Esophagus (tissue), 2 donors: Measurements from ENCODE around the gene KMT5B. TPM values are rescaled to one million over a fixed set of nuclear protein-coding genes. Genes with fewer than 3 reads are reported as not detected.

Experiments used
- H3K27ac ChIP-seq, 2 donors: one replicate each; pipeline ENCODE4 v1.5.1; 2013; ENCODE audit warnings: low read depth in 2 of 2, mild to moderate bottlenecking in 2 of 2, inconsistent platforms in 1 of 2, low read length in 1 of 2, moderate library complexity in 1 of 2
- H3K27me3 ChIP-seq, 2 donors: one replicate each; pipeline ENCODE4 v1.6.1; 2013; ENCODE audit warnings: low read length in 2 of 2, control low read depth in 1 of 2, mild to moderate bottlenecking in 1 of 2; ENCODE audit not compliant: insufficient read depth in 2 of 2, control insufficient read depth in 1 of 2
- H3K36me3 ChIP-seq, 2 donors: one replicate each; pipeline ENCODE4 v1.6.1; 2013; ENCODE audit warnings: low read length in 1 of 2; ENCODE audit not compliant: control insufficient read depth in 2 of 2, insufficient read depth in 2 of 2
- H3K4me1 ChIP-seq, 2 donors: one replicate each; pipeline ENCODE4 v1.6.1; 2013; ENCODE audit warnings: low read length in 1 of 2; ENCODE audit not compliant: control insufficient read depth in 2 of 2, insufficient read depth in 2 of 2
- H3K4me3 ChIP-seq, 2 donors: one replicate each; pipeline ENCODE4 v1.5.1; 2013; ENCODE audit warnings: low read length in 2 of 2, mild to moderate bottlenecking in 2 of 2, low read depth in 1 of 2, moderate library complexity in 1 of 2
- H3K9me3 ChIP-seq, 2 donors: one replicate each; pipeline ENCODE4 v1.6.1; 2013; ENCODE audit warnings: mild to moderate bottlenecking in 2 of 2, low read depth in 1 of 2, low read length in 1 of 2, moderate library complexity in 1 of 2; ENCODE audit not compliant: control insufficient read depth in 2 of 2, insufficient read depth in 1 of 2
- WGBS, 2 donors: extraction: QIAGEN DNeasy Blood & Tissue Kit; methylation state at CpG; one replicate each; pipeline ENCODE4 v1.1.7; 2013; 5-methylcytosine and 5-hydroxymethylcytosine counted together
- polyA plus RNA-seq, 2 donors: library from polyadenylated mRNA; stranded (reverse); fragments of 200-250 nt; gene quantifications; one replicate each; pipeline ENCODE4 v1.2.3, GENCODE V29; 2013
- donor health status: healthy with polysubstance abuse.
- donor health status: Bipolar disorder and iron deficiency.

Gene KMT5B
- polyA plus RNA-seq, 2 donors = 12.7 to 16.8 TPM

DNA sequence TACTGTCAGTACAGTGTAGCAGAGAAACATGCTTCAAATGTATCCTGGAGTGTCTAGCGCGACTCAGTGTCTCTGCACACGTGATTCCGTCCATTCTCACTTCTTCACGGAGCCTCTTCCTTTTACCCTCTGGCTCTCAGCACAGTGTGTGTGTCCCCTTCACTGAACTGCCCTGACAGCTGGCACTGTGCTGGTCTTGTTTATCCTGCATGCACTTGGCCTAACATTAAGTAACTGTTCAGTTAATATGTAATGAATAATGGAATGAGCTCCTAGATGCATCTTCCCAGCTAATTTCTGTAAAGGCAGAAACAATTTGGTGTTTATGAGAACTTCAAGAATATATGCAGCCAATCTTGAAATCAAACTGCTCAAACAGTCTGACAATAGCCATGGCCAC is 44.4 kb downstream of the KMT5B start:
- no peak overlapping the region for H3K4me3 ChIP-seq
- no peaks in the 10 kb centered on the region for H3K27me3 ChIP-seq
- H3K9me3 ChIP-seq = no peaks in the 10 kb centered on the region
- WGBS, 2 donors = 96 to 97% methylated on average over 5 of the region's 5 CpGs
- peaks cover 0 to 2% of the 10 kb centered on the region in 2 donors for H3K4me1 ChIP-seq
- H3K27ac ChIP-seq = no peak overlapping the region
- H3K36me3 ChIP-seq = peaks cover 22 to 23% of the 10 kb centered on the region in 2 donors

GRCh38 chr11:68167474-68167873 is 45.6 kb downstream of the KMT5B start:
- no peak overlapping the region for H3K4me3 ChIP-seq
- no peaks in the 10 kb centered on the region for H3K27me3 ChIP-seq
- no peaks in the 10 kb centered on the region for H3K9me3 ChIP-seq
- H3K27ac ChIP-seq = no peak overlapping the region
- H3K4me1 ChIP-seq = peaks cover 0 to 2% of the 10 kb centered on the region in 2 donors
- WGBS, 2 donors = 92 to 93% methylated on average over 6 of the region's 6 CpGs
- peaks cover 24 to 27% of the 10 kb centered on the region in 2 donors for H3K36me3 ChIP-seq

GRCh38 chr11:68166969-68167368 is 46.1 kb downstream of the KMT5B start:
- H3K36me3 ChIP-seq = peaks cover 24 to 27% of the 10 kb centered on the region in 2 donors
- WGBS, 2 donors = 69 to 73% methylated on average over 4 of the region's 4 CpGs

GRCh38 chr11:68165601-68166000 is 47.5 kb downstream of the KMT5B start:
- Histone ChIP-seq H3K4me3 (no peak overlapping the region), H3K27me3 (no peaks in the 10 kb centered on the region), H3K4me1 (peaks cover 0 to 2% of the 10 kb centered on the region in 2 donors), H3K36me3 (peaks cover 22 to 25% of the 10 kb centered on the region in 2 donors), H3K27ac (no peak overlapping the region), H3K9me3 (no peaks in the 10 kb centered on the region)
- WGBS, 2 donors = 65 to 85% methylated on average over 4 of the region's 4 CpGs

More at GRCh38 chr11:68166969-68167368, 46.1 kb downstream of the KMT5B start:
- Histone ChIP-seq H3K27me3 (no peaks in the 10 kb centered on the region), H3K27ac (no peak overlapping the region), H3K4me3 (no peak overlapping the region), H3K9me3 (no peaks in the 10 kb centered on the region), H3K4me1 (peaks cover 0 to 2% of the 10 kb centered on the region in 2 donors)

DNA sequence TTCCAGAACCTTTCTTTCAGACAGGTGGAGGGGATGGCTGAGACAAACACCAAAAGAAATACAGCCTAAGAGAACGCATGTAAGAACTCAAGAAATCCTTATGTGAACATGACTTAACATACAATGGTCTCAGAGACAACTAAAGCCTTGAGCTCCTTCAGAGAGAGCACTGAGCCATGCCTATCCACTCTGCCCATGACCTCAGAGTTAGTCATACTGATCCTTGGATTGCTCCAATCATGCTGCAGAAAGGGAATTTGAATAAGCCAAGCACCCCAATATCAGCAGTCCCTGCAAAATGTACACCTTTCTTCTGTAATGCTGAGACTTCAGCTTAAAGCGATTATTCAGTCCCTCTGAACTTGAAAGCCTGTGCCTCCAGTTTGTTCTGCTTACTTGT is 48.7 kb downstream of the KMT5B start:
- 85 to 87% methylated on average over 2 of the region's 2 CpGs for WGBS, 2 donors
- peaks cover 16 to 20% of the 10 kb centered on the region in 2 donors for H3K36me3 ChIP-seq

GRCh38 chr11:68163691-68164090 is 49.4 kb downstream of the KMT5B start:
- Histone ChIP-seq H3K4me3 (no peak overlapping the region), H3K27me3 (no peaks in the 10 kb centered on the region), H3K36me3 (peaks cover 16 to 19% of the 10 kb centered on the region in 2 donors), H3K9me3 (no peaks in the 10 kb centered on the region), H3K27ac (no peak overlapping the region), H3K4me1 (peaks cover 0 to 2% of the 10 kb centered on the region in 2 donors)
- WGBS, 2 donors = 80 to 83% methylated on average over 11 of the region's 11 CpGs

More for the DNA sequence above, 48.7 kb downstream of the KMT5B start:
- Histone ChIP-seq H3K27me3 (no peaks in the 10 kb centered on the region), H3K27ac (no peak overlapping the region), H3K4me1 (peaks cover 0 to 2% of the 10 kb centered on the region in 2 donors), H3K9me3 (no peaks in the 10 kb centered on the region), H3K4me3 (no peak overlapping the region)

GRCh38 chr11:68160100-68160695 is 52.9 kb downstream of the KMT5B start:
- 87 to 88% methylated on average over 7 of the region's 7 CpGs for WGBS, 2 donors
- Histone ChIP-seq H3K4me1 (peaks cover 0 to 2% of the 10 kb centered on the region in 2 donors), H3K36me3 (peaks cover 12 to 17% of the 10 kb centered on the region in 2 donors), H3K9me3 (no peaks in the 10 kb centered on the region), H3K4me3 (no peak overlapping the region), H3K27me3 (no peaks in the 10 kb centered on the region), H3K27ac (no peak overlapping the region)

- 79 to 95% methylated on average over 6 of the region's 6 CpGs for WGBS, 2 donors
- no peaks in the 10 kb centered on the region for H3K9me3 ChIP-seq
- H3K27me3 ChIP-seq = no peaks in the 10 kb centered on the region
- H3K27ac ChIP-seq = no peak overlapping the region
- H3K4me3 ChIP-seq = no peak overlapping the region
- H3K4me1 ChIP-seq = peaks cover 0 to 2% of the 10 kb centered on the region in 2 donors
- peaks cover 12 to 17% of the 10 kb centered on the region in 2 donors for H3K36me3 ChIP-seq
Observed at GRCh38 chr11:68159665-68160064, 53.4 kb downstream of the KMT5B start.

DNA sequence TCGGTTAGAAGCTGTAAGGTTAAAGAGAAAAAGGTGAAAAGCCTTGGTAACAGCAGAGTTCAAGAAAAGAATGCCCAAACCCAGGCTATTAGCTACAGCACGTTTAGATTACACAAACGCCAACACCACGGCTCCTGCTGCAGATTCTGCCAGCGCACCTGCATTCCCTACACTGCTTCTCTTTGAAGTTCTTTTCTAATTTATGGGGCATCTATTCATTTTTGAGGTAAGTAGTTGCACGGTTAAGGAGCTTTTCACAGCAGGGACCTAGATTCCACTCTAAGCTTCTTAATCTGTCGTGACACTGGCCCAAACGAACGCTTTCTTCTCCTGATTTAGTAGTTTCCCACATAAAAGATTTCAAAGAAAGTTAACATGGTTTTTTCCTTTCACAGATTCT is 53.9 kb downstream of the KMT5B start:
- Histone ChIP-seq H3K27me3 (no peaks in the 10 kb centered on the region), H3K36me3 (peaks cover 12 to 17% of the 10 kb centered on the region in 2 donors), H3K4me3 (no peak overlapping the region), H3K9me3 (no peaks in the 10 kb centered on the region), H3K27ac (no peak overlapping the region), H3K4me1 (peaks cover 0 to under 1% of the 10 kb centered on the region in 2 donors)
- 87 to 89% methylated on average over 9 of the region's 9 CpGs for WGBS, 2 donors

- 95 to 96% methylated on average over 14 of the region's 14 CpGs for WGBS, 2 donors
- Histone ChIP-seq H3K9me3 (no peaks in the 10 kb centered on the region), H3K4me1 (no peaks in the 10 kb centered on the region), H3K27me3 (no peaks in the 10 kb centered on the region), H3K36me3 (peaks cover 9 to 14% of the 10 kb centered on the region in 2 donors), H3K27ac (no peak overlapping the region), H3K4me3 (no peak overlapping the region)
Observed at GRCh38 chr11:68158580-68158979, 54.5 kb downstream of the KMT5B start.
